ENCODE results near the gene CADM1. TPM values are rescaled to one million over a fixed set of nuclear protein-coding genes. Genes with fewer than 3 reads are reported as not detected.

The CADM1 gene
- polyA plus RNA-seq, 1 donor (not counting 4 experiments of a cell fraction or from before 2014, with no cell fraction given), result 9.5 TPM

GRCh38 chr11:115462004-115462541 is 42.1 kb downstream of the CADM1 start:
- H3K79me2 ChIP-seq (ENCODE audit: control insufficient read depth, insufficient read depth, low read length), result no peaks in the 10 kb centered on the region
- no peak overlapping the region for H3K4me3 ChIP-seq (ENCODE audit: control insufficient read depth in 2 of 3, extremely low read depth in 1 of 3, insufficient read depth in 2 of 3, low read depth in 1 of 3, low read length in 3 of 3)
- H3K4me2 ChIP-seq (ENCODE audit: control insufficient read depth, extremely low read depth, insufficient read depth, low read depth, low read length), result no peak overlapping the region

GRCh38 chr11:115460512-115460911 is 43.7 kb downstream of the CADM1 start:
- DNase-seq (ENCODE audit: low read depth, low spot score) (no peak), FAIRE-seq (no peak)
- H3K9me1 ChIP-seq (ENCODE audit: control insufficient read depth, extremely low read depth, insufficient read depth, low read length), result no peaks in the 10 kb centered on the region
- dilution Hi-C loops (cut with MboI; ENCODE audit: extremely low pct_ligation_motif_present, low sequenced_read_pairs), result no loop called here
- no peak overlapping the region for H2AFZ ChIP-seq (ENCODE audit: control insufficient read depth, low read length)
- H3K36me3 ChIP-seq (ENCODE audit: control insufficient read depth in 2 of 2, extremely low read depth in 1 of 2, insufficient read depth in 2 of 2, low read length in 2 of 2), result no peaks in the 10 kb centered on the region
- H3K4me1 ChIP-seq (ENCODE audit: control insufficient read depth, extremely low read depth, insufficient read depth, low read length), result no peaks in the 10 kb centered on the region
- H3K79me2 ChIP-seq (ENCODE audit: control insufficient read depth, insufficient read depth, low read length), result no peaks in the 10 kb centered on the region
- no peak overlapping the region for H3K27ac ChIP-seq (ENCODE audit: control insufficient read depth, insufficient read depth, low read length)
- TF ChIP-seq CTCF (optimal IDR thresholded peaks at IDR 0.05 in 1 of 3, IDR thresholded peaks at IDR 0.05 in 1 of 3, conservative IDR thresholded peaks at IDR 0.05 in 1 of 3; ENCODE audit: extremely low read depth in 1 of 3, insufficient read depth in 2 of 3, low read length in 3 of 3) (no peak), EZH2 (IDR thresholded peaks at IDR 0.05; ENCODE audit: low read length) (no peak)
- no peaks in the 10 kb centered on the region for H4K20me1 ChIP-seq (ENCODE audit: control insufficient read depth, extremely low read depth, insufficient read depth, low read length)
- H3K4me3 ChIP-seq (ENCODE audit: control insufficient read depth in 2 of 3, extremely low read depth in 1 of 3, insufficient read depth in 2 of 3, low read depth in 1 of 3, low read length in 3 of 3), result no peak overlapping the region
- no peak overlapping the region for H3K4me2 ChIP-seq (ENCODE audit: control insufficient read depth, extremely low read depth, insufficient read depth, low read depth, low read length)
- no peaks in the 10 kb centered on the region for H3K27me3 ChIP-seq (ENCODE audit: control insufficient read depth, extremely low read depth, insufficient read depth, low read length)
- no peaks in the 10 kb centered on the region for H3K9me3 ChIP-seq (ENCODE audit: control insufficient read depth, low read depth, low read length)
- no peak overlapping the region for H3K9ac ChIP-seq (ENCODE audit: control insufficient read depth, extremely low read depth, insufficient read depth, low read length)

More at GRCh38 chr11:115462004-115462541, 42.1 kb downstream of the CADM1 start:
- Histone ChIP-seq H3K9me3 (ENCODE audit: control insufficient read depth, low read depth, low read length) (no peaks in the 10 kb centered on the region), H3K9me1 (ENCODE audit: control insufficient read depth, extremely low read depth, insufficient read depth, low read length) (no peaks in the 10 kb centered on the region), H3K9ac (ENCODE audit: control insufficient read depth, extremely low read depth, insufficient read depth, low read length) (no peak overlapping the region), H4K20me1 (ENCODE audit: control insufficient read depth, extremely low read depth, insufficient read depth, low read length) (no peaks in the 10 kb centered on the region), H3K27ac (ENCODE audit: control insufficient read depth, insufficient read depth, low read length) (no peak overlapping the region), H3K4me1 (ENCODE audit: control insufficient read depth, extremely low read depth, insufficient read depth, low read length) (no peaks in the 10 kb centered on the region), H3K27me3 (ENCODE audit: control insufficient read depth, extremely low read depth, insufficient read depth, low read length) (no peaks in the 10 kb centered on the region), H2AFZ (ENCODE audit: control insufficient read depth, low read length) (no peak overlapping the region), H3K36me3 (ENCODE audit: control insufficient read depth in 2 of 2, extremely low read depth in 1 of 2, insufficient read depth in 2 of 2, low read length in 2 of 2) (no peaks in the 10 kb centered on the region)
- dilution Hi-C loops (cut with MboI; ENCODE audit: extremely low pct_ligation_motif_present, low sequenced_read_pairs), result no loop called here
- no peak for TF ChIP-seq EZH2 (IDR thresholded peaks at IDR 0.05; ENCODE audit: low read length)
- no peak for TF ChIP-seq CTCF (optimal IDR thresholded peaks at IDR 0.05 in 1 of 3, IDR thresholded peaks at IDR 0.05 in 1 of 3, conservative IDR thresholded peaks at IDR 0.05 in 1 of 3; ENCODE audit: extremely low read depth in 1 of 3, insufficient read depth in 2 of 3, low read length in 3 of 3)
- FAIRE-seq (no peak), DNase-seq (ENCODE audit: low read depth, low spot score) (no peak)

Measured in keratinocyte (primary cell).